Fibroblast of skin of left quadriceps (primary cell): ENCODE data around the gene SLIT3.
A peak's percentile ranks its signal among the peaks of the same experiment; 100 is the strongest.

ENCODE experiments used
- DNase-seq, 2 experiments: peaks; one replicate each; pipeline ENCODE4 v3.0.0-alpha.2; 2013; ENCODE audit warnings: low read depth in 2 of 2

SLIT3 gene

DNA sequence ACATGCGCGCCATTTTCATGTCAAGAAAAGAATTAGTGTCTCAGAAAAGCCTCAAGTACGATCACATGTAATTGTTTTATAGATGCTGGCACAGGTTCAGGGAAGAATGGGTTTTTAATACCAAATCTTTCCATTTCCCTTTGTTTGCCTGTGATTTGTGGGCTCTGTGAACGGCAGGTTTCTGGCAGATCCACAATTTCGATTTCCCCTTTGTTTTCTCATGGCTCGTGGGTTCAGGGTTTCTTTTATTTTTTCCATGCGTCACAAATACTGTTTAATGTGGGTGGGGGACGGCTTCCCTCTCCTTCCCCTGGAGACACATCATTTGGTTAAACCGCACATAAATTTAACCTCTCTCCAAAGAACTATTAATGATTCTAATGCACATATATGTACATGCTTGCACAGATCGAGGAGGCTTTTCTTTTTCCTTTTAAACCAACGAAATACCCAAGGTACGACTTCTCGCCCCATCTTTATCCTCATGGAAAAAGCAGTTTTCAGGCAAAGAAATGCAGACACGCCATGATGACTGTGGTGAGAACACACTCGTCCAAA, 195.9 kb downstream of the SLIT3 start:
- peak; percentile 73 to 74 for DNase-seq

DNA sequence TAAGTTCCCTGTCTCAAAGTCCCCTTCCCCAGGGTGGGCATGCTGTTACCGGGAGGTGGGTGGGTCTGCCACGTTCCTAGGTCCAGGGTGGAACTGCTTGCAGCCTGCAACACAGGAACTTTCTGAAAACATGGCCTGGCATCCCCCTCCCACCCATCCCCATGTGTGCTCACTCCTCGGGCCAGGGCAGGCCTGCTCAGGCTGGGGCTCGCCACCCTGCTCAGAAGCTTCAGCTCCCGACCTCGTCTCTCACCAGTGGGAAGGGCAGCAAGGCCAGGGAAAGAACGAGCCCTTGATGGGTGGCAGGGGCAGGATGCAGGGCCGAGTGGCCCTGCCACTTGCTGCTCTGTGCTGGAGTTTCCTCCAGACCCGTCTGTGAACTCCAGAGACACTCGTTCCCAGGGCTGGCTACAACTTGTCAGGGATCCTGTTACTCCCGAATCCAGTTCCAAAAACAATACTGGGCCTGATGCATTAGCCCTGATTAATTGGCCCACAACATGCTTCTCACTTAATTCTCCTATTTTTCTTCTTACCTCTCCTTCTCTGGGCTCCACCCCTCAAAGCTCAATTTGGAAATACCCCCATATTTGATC, 197.3 kb downstream of the SLIT3 start:
- no peak for DNase-seq

GRCh38 chr5:169101966-169102365, 199.0 kb downstream of the SLIT3 start:
- DNase-seq, result no peak

GRCh38 chr5:169100735-169101075, 200.2 kb downstream of the SLIT3 start:
- DNase-seq, result peak in 1 of 2 experiments; percentile 11

GRCh38 chr5:169099801-169100734, 200.9 kb downstream of the SLIT3 start:
- DNase-seq, result no peak

DNA sequence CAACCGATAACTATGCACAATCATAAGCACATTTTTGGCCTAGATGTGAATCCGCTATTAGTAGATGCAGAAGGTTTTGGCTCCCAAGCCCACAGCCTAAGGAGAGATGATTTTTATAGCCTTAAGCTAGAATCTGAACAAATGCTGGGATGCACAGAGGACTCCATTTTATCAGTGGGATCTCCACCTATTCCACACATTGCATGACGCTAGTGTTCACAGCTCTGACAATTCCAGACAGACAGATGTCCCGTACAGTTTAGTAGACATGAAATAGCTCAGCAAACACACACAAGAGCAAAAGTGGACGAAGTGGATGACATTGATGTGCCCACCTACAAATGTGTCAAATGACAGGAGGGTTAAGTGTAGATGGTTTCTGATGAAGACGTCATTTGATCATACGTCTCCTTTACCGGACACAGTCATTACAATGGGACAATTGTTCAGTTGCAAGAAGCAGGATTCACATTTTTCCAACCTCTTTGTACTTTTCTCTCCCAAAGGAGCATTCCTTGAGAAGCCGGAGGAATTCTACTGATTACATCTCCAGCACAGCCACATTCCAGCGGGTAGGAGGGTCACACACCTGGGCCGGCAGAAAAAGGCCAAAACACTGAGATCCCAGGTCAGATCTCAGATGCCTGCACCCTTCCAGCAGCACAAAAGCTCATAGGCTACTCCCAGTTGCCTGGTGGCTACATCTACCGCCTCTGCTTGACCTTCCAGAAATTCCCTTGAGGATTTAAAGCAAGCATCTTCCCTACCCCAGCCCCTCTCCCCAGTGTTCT, 202.4 kb downstream of the SLIT3 start:
- no peak for DNase-seq

DNA sequence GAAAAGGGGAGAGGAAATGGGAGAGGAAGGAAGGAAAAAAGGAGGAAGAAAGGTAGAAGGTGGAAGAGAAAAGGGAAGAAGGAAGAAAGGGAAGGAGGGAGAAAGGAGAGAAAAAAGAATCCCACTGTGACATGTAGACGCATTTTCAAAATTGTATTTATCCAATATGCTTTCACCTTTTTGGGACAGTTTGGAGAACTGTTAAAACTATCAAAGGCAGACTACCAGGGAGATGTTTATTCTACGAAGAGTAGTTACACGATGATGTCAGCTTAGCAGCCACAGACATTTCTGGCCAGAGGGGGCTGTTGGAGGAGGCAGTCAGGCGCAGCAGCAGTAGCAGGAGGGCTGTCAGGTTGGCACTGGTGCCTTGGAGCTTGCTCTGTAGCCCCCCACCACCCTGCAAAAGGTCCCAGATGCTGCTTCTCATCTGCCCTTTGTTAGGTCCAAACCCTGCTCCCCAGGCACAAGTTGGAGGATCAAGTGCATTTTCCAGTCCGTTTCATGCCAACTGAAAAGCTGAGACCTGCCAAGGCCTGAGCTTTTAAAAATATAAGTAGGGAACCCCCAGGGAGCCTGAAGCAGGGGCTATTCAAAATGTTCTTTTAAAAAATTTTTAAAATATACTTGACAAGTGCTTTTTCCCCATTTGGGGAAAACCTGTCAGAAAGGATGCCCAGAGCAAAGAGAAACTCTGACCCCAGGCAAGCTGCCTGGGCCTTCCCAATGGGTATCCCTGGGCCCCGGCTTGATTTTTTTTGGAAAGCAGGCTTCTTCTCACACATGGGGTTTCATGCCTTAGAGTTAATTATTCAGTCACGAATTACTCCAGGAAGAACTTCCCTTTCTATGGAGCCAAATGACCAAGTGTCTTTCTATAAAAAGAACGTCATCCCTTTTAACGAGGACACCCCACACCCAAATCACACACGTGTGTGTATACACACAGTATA, 203.3 kb downstream of the SLIT3 start:
- peak in 1 of 2 experiments; percentile 11 for DNase-seq

DNA sequence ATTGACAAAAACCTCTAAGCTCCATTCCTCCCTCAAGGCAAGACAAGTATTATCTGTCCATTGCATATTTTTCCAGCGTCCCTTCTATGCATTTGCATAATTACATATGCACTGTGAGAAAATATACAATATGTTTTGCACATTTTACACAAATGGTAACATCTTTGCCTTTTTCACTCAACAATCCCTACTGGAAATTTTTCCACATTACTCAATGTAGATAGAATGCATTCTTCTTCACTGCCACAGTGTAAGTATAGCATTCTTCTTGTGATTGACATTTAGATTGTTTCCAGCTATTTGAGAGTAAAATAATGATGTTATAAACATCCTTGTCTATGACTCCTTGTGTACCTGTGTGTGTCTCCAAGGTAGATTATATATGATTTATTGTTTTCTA, 205.0 kb downstream of the SLIT3 start:
- DNase-seq, result peak in 1 of 2 experiments; percentile 20

- no peak for DNase-seq
Observed at GRCh38 chr5:169095410-169095960, 205.5 kb downstream of the SLIT3 start.

DNA sequence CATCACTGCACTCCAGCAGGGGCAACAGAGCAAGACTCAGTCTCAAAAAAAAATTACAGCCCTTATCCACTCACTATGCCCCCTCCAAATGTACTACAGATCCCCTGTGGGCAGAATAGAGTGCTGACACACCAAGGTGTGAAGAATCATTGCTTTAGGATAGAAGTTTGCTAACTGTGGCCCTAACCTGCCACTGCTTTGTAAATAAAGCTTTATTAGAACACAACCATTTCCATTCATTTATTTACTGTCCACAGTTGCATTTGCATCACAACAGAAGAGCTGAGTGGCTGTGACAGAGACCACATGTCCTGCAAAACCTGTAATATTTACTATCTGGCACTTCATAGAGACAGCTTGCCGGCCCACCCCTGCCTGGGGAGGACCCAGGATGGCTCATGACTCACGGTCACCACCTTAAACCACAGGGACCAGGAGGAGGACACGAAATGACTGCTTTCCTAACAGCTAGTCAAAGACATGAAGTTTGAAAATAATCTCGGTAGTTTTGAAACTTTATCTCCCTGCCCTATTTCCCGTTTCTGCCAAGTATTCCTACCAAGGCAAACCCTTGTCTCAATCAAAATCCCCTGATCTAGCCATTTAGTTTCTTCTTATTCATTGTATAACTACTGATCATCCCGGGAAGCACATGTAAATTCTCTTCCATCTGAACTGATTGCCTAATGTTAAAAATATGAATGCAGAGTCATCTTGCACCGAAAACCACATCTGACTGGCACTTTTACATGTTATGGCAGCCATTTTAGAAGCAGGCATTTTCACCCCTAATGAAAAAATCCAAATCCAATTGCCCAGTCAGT, 206.1 kb downstream of the SLIT3 start:
- DNase-seq, result peak; percentile 61 to 62

- no peak for DNase-seq
Observed at GRCh38 chr5:169091396-169091980, 209.5 kb downstream of the SLIT3 start.

DNA sequence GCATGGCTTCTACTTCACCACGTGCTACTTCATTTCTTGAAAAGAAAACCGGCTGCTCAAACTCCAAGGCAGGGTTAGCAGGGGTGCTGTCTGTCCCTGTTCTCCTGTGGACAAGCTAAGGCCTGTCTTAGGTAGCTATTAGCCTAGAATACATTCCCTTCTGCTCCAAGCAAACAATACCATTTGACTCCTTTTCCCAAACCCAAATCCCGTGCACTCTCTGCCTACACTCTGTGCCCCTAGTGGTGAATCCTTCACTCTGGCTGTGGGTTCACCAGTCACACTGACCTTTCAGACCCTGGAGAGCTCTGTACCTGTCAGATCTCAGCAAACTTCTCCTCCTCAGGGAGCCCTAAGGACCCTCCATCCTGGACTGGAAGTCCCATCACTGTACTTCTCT, 211.6 kb downstream of the SLIT3 start:
- no peak for DNase-seq

- no peak for DNase-seq
Observed at GRCh38 chr5:169088028-169088725, 212.8 kb downstream of the SLIT3 start.

- no peak for DNase-seq
Observed at GRCh38 chr5:169085636-169086035, 215.3 kb downstream of the SLIT3 start.

DNA sequence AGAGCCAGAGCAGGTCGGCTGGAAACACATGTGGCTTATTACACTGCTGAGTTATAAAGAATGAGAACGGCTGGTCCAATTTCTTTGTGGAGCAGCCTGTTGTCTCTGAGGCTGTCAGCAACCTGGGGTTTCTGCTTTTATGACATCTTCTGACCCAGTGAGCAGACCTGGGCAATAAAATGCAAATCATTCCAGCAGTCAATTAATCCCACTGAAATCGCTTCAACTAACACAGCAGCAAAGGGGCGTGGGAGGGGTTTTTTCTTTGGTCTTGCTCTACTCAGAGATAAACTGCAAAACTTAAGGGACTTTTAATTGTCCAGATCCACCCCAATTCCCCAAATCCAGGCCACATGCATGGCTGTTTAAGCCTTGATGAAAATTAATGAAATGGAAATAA, 215.7 kb downstream of the SLIT3 start:
- DNase-seq, result no peak

GRCh38 chr5:169084775-169085174, 216.2 kb downstream of the SLIT3 start:
- DNase-seq, result no peak

DNA sequence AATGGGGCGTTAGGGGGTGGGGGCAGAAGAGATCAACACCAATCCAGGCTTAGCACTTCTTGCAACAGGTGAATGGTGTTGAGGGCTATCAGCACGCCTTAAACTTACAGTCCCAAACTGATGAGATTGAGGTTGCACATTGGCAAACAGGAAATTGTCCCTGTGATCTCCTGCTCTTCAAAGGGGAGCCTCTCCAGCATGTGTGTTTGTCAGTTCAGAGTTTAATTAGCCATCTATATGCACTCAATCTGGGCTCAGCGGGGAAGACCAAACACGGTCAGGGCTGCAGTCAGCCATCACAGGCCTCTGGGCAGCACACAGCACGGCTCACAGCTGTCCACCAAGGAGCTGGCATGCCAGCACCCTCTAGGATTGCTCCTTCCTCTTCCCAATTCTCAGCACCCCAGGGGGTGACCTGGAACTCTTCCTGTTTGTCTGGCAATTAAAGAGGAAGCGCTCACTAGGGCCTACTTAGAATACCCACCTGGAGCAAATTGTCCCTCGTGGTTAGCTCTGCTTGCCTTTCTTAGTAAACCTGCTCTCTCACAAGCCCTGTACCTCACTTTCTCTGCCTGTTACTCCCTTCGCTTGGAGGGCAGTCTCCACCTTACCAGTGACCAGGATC, 217.4 kb downstream of the SLIT3 start:
- DNase-seq, result no peak

DNA sequence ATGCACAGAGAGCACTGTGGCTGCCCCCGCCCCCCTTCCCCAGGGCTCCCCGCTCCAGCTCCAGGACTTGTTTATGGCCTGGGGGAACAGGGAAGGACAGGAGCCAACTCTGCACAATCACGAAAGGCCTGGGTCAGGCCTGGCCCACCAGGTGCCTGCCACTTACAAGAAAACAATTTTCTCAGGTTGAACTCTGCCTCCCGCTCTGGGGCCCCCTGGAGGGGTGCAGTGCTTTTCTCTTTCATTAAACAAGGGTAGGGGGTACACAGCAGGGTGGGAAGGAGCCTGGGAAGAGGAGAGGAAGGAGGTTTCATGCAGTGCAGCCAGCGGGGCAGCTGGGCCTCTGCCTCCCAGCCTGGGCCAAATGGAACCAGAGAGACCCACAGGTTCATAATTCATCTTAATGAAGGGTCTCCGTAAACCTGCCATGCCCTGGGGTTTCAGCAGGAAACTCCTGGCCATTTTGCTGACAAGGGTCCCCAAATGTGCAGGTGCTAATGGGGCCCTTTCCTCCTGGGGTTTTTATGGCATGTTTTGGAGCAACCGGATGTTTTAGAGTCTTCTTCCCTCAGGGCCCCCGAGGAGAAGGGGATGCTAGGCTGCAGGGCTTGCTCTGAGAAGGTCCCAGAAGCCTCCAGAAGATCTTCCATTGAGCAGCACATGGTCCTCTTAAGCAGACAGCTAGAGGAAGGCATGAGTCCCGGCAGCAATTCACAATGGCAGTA, 219.8 kb downstream of the SLIT3 start:
- no peak for DNase-seq
